AG09309 (cell line): ENCODE data around the gene P3H2.

Experiments
- DNase-seq: peaks from one replicate; pipeline ENCODE4 v3.0.0-alpha.2; 2010; ENCODE audit warnings: low read depth
- H3K4me3 ChIP-seq: 2 replicates; pipeline ENCODE4 v1.5.1; 2011; ENCODE audit warnings: mild to moderate bottlenecking, low read depth, low read length, moderate library complexity; ENCODE audit not compliant: control insufficient read depth
- TF ChIP-seq, protein P1 (sequence below): IDR thresholded peaks from 2 replicates; pipeline ENCODE4 v1.5.1; 2011; ENCODE audit warnings: mild to moderate bottlenecking, low read depth, low read length, inconsistent platforms; ENCODE audit not compliant: insufficient read depth, control insufficient read depth; ENCODE audit errors: missing control alignments

The P3H2 gene

DNA sequence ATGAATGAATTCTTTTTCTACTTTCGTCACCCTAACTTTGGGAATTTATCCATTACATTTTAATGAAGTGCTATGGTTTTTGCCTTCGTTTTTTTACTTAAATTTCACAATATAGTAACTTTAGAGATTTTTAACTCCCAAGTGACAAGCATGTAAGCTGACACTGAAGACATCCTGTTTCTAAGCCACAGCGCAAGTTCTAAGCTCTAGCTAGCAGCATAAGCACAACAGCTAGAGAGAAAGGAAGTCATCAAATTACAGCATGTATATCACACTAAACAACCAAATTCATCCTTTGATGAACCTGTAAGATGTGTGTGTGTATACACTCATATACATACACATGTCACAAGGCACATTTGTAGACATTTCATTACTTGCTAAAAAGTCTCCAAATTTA, 119.3 kb downstream of the P3H2 start:
- H3K4me3 ChIP-seq = no peak overlapping the region
- DNase-seq = no peak
- TF ChIP-seq, protein P1, sequence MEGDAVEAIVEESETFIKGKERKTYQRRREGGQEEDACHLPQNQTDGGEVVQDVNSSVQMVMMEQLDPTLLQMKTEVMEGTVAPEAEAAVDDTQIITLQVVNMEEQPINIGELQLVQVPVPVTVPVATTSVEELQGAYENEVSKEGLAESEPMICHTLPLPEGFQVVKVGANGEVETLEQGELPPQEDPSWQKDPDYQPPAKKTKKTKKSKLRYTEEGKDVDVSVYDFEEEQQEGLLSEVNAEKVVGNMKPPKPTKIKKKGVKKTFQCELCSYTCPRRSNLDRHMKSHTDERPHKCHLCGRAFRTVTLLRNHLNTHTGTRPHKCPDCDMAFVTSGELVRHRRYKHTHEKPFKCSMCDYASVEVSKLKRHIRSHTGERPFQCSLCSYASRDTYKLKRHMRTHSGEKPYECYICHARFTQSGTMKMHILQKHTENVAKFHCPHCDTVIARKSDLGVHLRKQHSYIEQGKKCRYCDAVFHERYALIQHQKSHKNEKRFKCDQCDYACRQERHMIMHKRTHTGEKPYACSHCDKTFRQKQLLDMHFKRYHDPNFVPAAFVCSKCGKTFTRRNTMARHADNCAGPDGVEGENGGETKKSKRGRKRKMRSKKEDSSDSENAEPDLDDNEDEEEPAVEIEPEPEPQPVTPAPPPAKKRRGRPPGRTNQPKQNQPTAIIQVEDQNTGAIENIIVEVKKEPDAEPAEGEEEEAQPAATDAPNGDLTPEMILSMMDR = no peak

DNA sequence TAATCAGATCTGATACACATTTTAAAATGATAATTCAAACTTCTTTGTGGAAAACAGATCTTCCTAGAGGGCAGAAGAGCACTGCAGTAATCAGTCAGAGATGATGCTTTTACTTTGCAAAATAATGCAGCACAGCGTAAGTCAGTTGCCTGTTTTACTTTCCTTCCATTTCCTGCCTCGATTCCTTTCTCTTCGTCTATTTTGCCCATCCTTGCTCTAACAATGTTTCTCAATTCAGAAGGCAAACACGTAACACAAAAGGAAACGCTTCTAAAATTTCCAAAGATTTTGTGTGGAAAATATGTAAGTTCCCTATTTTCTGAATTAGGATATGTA, 119.9 kb downstream of the P3H2 start:
- DNase-seq = no peak
- H3K4me3 ChIP-seq = no peak overlapping the region
- TF ChIP-seq, protein P1 = no peak

DNA sequence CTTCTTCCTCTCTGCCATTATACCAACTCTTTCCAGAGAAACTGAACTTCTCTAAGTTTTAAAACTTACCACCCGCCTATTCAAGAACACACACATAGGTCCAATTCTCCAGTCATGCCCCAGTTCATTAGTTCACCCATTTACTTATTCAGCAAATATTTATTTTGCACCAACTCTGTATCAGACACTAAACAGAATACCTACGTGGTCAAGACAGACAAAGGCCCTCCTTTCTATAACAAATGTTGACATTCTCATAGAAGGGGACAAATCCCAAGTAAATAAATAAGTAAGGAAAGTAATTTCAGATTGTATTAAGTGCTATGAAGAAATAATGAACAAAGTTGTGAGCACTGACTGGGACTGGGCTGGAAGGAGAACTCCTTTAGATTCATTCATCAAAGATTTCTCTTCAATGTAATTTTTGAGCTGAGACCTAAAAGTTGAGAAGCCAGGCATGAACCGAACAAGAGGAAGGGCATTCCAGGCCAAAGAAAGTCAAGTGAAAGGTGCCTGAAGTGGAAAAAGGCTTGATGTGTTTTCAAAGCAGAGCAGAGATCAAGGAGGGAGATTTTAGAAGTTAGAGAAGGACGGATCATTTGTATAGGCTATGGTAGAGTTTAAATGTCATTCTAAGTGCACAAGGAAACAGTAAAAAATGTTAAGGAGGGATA, 120.4 kb downstream of the P3H2 start:
- DNase-seq = no peak
- no peak overlapping the region for H3K4me3 ChIP-seq
- TF ChIP-seq, protein P1 = no peak

DNA sequence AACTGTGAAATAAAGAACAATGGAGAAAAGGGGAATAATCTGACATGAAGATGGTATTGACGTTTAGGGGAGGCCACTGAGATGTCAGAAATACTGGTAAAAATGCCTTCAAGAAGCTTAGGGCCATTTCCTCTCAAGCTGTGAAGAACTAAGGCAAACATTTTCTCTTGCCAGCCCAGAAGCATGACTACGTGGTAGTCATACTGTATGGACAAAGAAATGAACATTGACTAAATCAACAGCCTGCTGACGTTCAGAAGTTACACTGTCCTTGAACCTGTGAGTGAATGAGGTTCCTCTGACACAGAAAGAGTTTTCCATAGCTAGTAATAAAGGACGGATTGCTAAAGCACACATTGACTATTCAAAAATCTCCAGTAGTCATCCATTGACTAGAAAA, 121.0 kb downstream of the P3H2 start:
- DNase-seq = no peak
- TF ChIP-seq, protein P1 = no peak
- H3K4me3 ChIP-seq = no peak overlapping the region

DNA sequence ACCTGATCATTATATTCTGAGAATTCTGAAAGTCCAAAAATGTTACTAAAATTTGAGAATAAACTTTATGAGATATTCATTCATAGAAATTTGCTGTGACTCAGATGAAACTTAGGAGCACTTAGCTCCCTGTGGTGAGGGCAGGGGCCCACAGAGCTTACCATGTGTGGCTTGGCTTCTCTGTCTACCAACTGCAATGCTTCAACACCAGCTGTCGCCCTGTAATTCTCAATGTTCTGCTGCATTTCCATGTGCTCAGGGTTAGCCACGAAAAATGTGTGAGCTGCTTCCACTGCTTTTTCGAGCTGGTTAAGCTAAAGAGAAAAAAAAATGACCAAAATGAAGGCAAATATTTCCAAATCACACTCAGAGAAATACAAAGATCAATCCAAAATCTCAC, 125.6 kb downstream of the P3H2 start:
- TF ChIP-seq, protein P1 = no peak
- DNase-seq = no peak

DNA sequence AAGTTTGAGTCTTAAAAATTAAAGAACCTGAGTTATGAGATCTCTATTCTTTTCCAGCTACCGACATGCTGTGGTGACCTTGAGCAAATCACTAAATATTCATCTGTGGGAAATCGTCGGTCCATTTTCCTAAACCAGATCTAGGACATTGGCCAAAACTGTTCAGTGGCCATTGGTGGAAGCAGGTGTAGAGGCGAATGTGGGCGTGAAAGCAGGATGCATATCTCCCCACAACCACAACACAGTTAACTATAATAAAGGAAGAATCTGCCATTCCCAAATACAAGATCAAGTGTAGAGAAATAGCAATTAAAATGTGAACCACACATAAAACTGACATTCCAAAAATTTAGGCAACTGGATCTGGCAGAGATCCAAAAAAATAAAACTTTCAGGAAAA, 129.9 kb downstream of the P3H2 start:
- TF ChIP-seq, protein P1 = no peak
- no peak for DNase-seq
- no peak overlapping the region for H3K4me3 ChIP-seq

More for the DNA sequence above, 125.6 kb downstream of the P3H2 start:
- H3K4me3 ChIP-seq = no peak overlapping the region

DNA sequence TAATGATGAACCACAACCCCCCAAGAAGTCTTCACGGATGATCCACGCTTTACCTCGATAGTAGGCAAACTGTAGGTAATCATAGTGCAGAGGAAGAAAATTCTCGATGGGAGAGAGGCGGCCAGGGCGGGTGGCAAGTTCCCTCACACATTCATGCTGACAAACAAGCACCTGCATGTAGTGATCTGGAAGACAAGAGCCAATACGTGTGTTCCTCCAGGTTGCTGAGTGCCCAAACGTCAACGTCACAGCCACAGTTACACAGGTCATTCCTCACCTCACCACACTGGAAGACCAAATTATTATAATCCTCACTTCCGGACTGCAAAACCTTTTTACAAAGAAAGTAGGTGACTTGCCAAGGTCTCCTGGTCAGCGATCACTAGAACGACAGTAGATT, 131.8 kb downstream of the P3H2 start:
- TF ChIP-seq, protein P1 = no peak
- no peak overlapping the region for H3K4me3 ChIP-seq
- no peak for DNase-seq
